ENCODE measurements around the gene BEST3.

BEST3 gene

DNA sequence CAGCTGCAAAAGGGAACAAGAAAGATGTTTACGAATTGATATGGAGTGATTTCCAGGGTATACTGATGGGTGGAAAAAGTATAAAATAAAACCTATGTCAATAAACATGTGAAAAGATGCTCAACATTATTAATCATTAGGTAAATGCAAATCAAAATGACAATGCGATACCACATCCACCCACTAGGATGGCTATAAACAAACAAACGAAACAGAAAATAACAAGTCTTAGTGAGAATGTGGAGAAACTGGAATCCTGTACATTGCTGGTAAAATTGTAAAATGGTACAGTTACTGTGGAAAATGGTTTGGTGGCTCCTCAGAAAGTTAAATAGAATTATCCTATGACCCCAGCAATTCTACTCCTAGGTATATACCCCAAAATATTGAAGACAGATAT lies 9.5 kb upstream of the BEST3 start:
- DNase-seq (ENCODE audit: low spot score) = no peak
- in situ Hi-C loops (cut with MboI; ENCODE audit: low pct_unique_long_range_greater_than_20kb, low sequenced_read_pairs, unreplicated experiment) = no loop called here
- TF ChIP-seq, protein P1, sequence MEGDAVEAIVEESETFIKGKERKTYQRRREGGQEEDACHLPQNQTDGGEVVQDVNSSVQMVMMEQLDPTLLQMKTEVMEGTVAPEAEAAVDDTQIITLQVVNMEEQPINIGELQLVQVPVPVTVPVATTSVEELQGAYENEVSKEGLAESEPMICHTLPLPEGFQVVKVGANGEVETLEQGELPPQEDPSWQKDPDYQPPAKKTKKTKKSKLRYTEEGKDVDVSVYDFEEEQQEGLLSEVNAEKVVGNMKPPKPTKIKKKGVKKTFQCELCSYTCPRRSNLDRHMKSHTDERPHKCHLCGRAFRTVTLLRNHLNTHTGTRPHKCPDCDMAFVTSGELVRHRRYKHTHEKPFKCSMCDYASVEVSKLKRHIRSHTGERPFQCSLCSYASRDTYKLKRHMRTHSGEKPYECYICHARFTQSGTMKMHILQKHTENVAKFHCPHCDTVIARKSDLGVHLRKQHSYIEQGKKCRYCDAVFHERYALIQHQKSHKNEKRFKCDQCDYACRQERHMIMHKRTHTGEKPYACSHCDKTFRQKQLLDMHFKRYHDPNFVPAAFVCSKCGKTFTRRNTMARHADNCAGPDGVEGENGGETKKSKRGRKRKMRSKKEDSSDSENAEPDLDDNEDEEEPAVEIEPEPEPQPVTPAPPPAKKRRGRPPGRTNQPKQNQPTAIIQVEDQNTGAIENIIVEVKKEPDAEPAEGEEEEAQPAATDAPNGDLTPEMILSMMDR (IDR thresholded peaks at IDR 0.05; ENCODE audit: extremely low read depth, insufficient read depth, missing control alignments) = no peak

DNA sequence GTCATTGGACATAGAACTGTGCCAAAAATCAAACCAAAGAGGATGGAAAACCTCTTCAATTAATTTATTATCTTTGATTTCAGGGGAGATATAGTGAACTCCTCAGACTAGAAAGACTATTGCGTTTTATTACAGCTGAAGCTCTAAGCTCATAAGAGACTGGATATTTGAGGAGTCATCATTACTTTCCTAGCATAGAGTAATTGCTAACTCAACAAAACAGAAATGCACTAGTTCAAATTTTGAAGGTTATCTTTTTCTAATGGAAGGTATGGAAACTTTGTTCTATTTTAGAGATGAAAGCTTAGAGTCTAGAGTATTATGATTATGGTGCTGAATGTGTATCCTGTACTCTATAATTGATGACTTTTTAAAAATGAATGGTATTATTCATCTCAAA lies 5.3 kb upstream of the BEST3 start:
- TF ChIP-seq, protein P1 (IDR thresholded peaks at IDR 0.05; ENCODE audit: extremely low read depth, insufficient read depth, missing control alignments) = no peak
- in situ Hi-C loops (cut with MboI; ENCODE audit: low pct_unique_long_range_greater_than_20kb, low sequenced_read_pairs, unreplicated experiment) = no loop called here
- DNase-seq (ENCODE audit: low spot score) = no peak

DNA sequence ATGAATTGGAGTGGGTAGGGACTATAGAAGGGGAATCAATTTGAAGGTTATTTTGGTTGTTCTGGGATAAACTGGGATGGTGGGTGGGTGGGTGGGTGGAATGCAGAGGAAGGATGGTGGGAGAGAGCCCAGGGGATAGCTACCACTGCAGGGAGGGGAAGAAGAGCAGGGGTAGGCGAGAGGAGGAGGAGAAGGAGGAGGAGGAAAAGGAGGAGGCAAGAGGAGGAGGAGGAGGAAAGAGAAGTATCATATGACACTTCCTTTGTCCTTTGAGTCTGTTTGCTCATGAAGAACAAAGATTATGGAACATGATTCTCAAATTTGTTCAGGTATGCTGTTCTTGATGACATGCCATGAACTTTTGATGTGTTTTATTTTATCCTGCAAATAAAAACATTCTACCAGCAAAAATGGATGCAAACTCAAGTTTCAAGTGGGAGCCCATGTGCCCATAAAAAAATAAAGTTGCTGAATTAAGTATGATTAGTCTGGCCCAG lies 4.1 kb upstream of the BEST3 start:
- TF ChIP-seq, protein P1 (IDR thresholded peaks at IDR 0.05; ENCODE audit: extremely low read depth, insufficient read depth, missing control alignments) = no peak
- no peak for DNase-seq (ENCODE audit: low spot score)
- in situ Hi-C loops (cut with MboI; ENCODE audit: low pct_unique_long_range_greater_than_20kb, low sequenced_read_pairs, unreplicated experiment) = no loop called here

DNA sequence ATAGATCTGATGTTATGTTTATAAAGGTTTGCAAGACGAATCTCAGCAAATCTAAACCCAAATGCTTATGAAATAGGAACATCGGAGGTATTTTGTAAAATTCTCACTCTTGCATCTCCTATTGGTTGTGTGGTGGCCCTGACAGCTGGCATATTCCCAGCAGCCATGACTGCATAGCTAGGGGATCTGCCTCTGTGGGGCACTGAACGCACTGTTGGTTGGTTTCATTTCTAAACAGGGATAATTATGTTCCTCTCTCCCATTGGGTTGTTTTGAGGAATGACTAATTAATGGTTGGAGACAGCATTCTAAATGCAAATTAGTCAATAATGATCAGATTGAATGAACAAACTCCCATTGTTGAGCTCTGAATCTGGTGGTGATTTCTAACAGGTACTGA lies 2.7 kb upstream of the BEST3 start:
- in situ Hi-C loops (cut with MboI; ENCODE audit: low pct_unique_long_range_greater_than_20kb, low sequenced_read_pairs, unreplicated experiment) = no loop called here
- DNase-seq (ENCODE audit: low spot score) = no peak
- TF ChIP-seq, protein P1 (IDR thresholded peaks at IDR 0.05; ENCODE audit: extremely low read depth, insufficient read depth, missing control alignments) = no peak

DNA sequence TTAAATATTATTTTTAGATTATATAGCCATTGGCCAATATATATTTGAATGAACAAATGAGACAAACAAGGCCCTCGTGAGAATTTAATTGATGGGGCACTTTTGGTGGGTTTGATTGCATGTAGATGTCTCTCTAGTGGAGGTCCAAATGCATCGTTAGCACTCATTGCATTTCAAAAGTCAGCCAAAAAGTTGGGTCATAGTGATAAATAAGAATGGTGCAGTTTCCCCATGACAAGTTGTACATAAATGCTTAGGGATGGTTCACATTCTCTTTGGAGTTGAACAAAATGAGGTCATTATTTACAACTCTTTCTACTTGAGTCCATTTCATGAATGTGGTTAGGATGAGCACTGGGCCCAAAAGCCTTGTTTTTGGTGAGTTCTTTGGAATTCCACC lies 1.0 kb downstream of the BEST3 start:
- in situ Hi-C loops (cut with MboI; ENCODE audit: low pct_unique_long_range_greater_than_20kb, low sequenced_read_pairs, unreplicated experiment) = no loop called here
- TF ChIP-seq, protein P1 (IDR thresholded peaks at IDR 0.05; ENCODE audit: extremely low read depth, insufficient read depth, missing control alignments) = no peak
- no peak for DNase-seq (ENCODE audit: low spot score)

DNA sequence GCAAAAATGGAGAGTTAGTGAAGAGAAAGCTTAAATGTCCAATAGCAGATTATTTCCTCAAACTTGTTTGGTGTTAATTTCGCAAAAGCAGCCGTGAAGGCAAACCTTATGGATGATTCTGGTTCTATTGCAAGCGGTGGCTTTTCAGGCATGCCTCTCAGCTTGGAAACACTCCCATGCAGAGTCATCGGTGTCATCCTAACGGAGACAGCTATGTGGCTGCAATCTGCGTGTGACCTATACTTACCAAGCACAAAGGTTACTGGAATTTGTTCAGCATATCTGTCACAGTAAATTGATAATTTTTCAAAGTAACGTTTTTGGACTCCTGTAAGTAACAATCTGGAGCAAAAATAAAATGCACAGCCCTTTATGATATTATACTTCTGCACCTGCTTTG lies 5.0 kb downstream of the BEST3 start:
- in situ Hi-C loops (cut with MboI; ENCODE audit: low pct_unique_long_range_greater_than_20kb, low sequenced_read_pairs, unreplicated experiment) = no loop called here
- TF ChIP-seq, protein P1 (IDR thresholded peaks at IDR 0.05; ENCODE audit: extremely low read depth, insufficient read depth, missing control alignments) = no peak
- DNase-seq (ENCODE audit: low spot score) = no peak

DNA sequence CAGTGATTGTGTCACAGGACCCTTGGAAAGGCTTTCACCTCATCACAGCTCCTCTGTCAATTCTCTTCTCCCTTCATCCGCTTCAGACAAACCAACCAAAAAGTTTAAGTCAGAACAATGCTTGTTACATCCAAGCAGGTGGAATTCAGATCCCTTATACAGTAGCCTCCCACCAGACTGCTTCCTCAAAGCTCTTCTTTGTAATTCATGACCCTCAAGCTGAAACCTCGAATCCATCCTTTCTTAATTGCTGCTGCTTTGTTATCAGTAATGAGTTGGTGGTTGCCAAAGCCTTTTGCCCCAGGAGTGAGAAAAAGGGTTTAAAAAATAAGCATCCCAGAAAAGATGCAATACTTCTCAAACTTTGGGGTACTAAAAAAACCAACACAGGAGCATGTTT lies 9.5 kb downstream of the BEST3 start:
- DNase-seq (ENCODE audit: low spot score) = no peak
- TF ChIP-seq, protein P1 (IDR thresholded peaks at IDR 0.05; ENCODE audit: extremely low read depth, insufficient read depth, missing control alignments) = no peak
- in situ Hi-C loops (cut with MboI; ENCODE audit: low pct_unique_long_range_greater_than_20kb, low sequenced_read_pairs, unreplicated experiment) = no loop called here

All from GM13977 (cell line).